Fibroblast of skin of right biceps (primary cell): ENCODE measurements around the gene RDH5.
"Not testable (repeated sequence)": the region's sequence is repeated elsewhere in the genome, so short reads cannot be mapped to it uniquely, and the experiment has no call there.

ENCODE experiments used
- DNase-seq: peaks from one replicate; pipeline ENCODE4 v3.0.0-alpha.2; 2013

The RDH5 gene

GRCh38 chr12:55748230-55748993 is 28.2 kb downstream of the RDH5 start:
- DNase-seq = no peak

DNA sequence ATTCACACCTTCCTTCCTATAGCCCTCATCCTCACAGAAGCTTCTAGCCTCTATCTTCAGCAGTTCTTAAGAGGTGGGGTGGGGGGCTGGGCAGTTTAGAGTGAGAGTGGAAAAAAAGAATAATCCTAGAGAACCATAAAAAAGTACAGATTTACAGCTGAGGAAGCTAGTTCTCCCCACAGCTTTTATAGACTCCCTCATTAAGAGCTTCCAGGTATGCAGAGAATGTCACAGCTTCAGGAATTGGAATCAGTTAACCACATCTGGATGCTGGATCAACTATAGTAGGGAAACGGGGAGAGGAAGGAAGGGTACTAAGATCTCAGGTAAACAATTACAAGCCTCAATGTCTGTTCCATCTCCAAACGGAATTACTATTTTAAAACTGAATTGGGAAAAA is 35.1 kb downstream of the RDH5 start:
- DNase-seq = no peak

DNA sequence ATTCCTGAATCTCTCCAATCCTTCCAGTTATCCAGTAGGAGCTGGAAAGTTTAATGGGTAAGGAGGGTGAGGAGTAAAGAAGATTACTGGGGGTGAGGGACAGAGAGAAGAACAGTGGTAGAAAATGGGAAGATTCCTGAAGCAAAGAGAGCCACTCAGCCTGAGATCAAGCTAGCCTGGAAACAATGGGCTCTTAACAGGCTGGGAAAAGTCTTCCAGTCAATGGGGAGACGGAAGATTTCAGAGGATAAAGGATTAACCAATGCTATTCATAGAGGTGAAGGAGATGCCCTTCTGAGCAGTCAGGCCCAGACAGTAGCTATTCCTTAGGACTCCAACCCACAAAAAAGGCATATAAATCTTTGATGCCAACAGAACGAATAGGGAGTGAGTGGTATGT is 37.5 kb downstream of the RDH5 start:
- no peak for DNase-seq

GRCh38 chr12:55758575-55758974 is 38.4 kb downstream of the RDH5 start:
- not testable (repeated sequence) for DNase-seq

DNA sequence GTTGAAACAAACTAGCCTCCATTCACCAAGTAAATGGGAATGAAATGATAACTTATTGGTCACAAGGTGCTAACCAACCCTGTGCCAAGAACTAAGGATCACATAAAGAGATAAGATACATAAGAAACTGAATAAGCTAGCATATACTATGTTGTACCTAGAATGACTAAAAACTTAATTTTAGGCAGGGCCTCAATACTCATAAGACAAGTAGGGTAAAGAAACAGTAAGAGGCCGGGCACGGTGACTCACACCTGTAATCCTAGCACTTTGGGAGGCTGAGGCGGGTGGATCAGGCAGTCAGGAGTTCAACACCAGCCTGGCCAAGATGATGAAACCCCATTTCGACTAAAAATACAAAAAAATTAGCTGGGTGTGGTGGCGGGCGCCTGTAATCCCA is 40.5 kb downstream of the RDH5 start:
- no peak for DNase-seq

GRCh38 chr12:55762646-55763045 is 42.5 kb downstream of the RDH5 start:
- DNase-seq = no peak

- no peak for DNase-seq
Measured at GRCh38 chr12:55765736-55766290, 45.6 kb downstream of the RDH5 start.

DNA sequence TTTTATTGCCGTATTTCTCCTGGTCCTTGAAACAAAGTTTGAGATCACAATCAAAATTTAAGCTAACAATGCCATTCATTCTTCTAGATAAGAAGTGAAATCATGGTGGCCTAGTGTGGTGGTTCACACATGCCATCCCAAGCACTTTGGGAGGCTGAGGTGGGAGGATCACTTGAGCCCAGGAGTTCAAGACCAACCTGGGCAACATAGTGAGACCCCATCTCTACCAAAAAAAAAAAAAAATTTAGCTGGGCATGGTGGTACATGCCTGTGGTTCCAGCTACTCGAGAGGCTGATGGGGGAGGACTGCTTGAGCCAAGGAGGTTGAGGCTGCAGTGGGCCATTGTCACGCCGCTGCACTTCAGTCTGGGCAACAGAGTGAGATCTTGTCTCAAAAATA is 47.0 kb downstream of the RDH5 start:
- no peak for DNase-seq

DNA sequence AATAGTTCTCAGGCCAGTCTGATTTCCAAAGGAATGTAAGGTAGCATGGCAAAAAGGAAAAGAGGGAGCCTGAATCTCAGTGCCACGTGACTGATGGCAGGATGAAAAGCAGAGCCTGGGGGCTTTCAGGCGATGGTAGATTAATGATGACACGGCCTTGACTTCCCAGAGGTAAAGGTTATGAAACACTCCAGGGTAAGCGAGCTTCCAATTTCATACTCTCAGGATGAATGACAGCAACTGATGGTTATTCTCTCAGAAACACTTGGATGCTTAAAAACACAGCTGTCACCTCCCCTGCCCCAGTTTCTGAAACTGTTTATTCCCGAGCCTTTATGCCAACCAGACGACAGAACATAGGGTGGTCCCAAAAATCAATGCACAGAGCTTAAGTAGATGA is 51.5 kb downstream of the RDH5 start:
- no peak for DNase-seq
